Astrocyte of the cerebellum (primary cell): Measurements from ENCODE around the gene TRIM44.

Source experiments
- DNase-seq: peaks from one replicate; pipeline ENCODE4 v3.0.0-alpha.2; 2011; ENCODE audit warnings: low read depth
- H3K4me3 ChIP-seq: 2 replicates; pipeline ENCODE4 v1.5.1; 2011; ENCODE audit warnings: mild to moderate bottlenecking, low read depth, low read length, moderate library complexity
- in situ Hi-C: cut with HindIII; loops from 2 replicates; pipeline ENCODE4 v1.10.0; 2017; ENCODE audit warnings: low sequenced_read_pairs
- TF ChIP-seq, protein P1 (sequence below): IDR thresholded peaks from 2 replicates; pipeline ENCODE4 v1.5.1; 2012; ENCODE audit warnings: low read length, low read depth, moderate library complexity, mild to moderate bottlenecking; ENCODE audit errors: missing control alignments

TRIM44 gene

GRCh38 chr11:35662649-35663407 is at the start of gene TRIM44:
TSS of gene TRIM44 (plus strand) at chr11:35662775. CDS start at chr11:35663112, 337 bp downstream.
- TF ChIP-seq, protein P1, sequence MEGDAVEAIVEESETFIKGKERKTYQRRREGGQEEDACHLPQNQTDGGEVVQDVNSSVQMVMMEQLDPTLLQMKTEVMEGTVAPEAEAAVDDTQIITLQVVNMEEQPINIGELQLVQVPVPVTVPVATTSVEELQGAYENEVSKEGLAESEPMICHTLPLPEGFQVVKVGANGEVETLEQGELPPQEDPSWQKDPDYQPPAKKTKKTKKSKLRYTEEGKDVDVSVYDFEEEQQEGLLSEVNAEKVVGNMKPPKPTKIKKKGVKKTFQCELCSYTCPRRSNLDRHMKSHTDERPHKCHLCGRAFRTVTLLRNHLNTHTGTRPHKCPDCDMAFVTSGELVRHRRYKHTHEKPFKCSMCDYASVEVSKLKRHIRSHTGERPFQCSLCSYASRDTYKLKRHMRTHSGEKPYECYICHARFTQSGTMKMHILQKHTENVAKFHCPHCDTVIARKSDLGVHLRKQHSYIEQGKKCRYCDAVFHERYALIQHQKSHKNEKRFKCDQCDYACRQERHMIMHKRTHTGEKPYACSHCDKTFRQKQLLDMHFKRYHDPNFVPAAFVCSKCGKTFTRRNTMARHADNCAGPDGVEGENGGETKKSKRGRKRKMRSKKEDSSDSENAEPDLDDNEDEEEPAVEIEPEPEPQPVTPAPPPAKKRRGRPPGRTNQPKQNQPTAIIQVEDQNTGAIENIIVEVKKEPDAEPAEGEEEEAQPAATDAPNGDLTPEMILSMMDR: no peak

GRCh38 chr11:35614939-35615569 is 47.5 kb upstream of the TRIM44 start:
- TF ChIP-seq, protein P1: no peak
- in situ Hi-C loops: no loop called here
- H3K4me3 ChIP-seq: no peak overlapping the region
- DNase-seq: no peak

More at GRCh38 chr11:35662649-35663407, at the start of gene TRIM44:
- in situ Hi-C loops: no loop called here
- DNase-seq: peak; percentile 53
- H3K4me3 ChIP-seq: peak within 1 kb of the TSS; percentile 68

DNA sequence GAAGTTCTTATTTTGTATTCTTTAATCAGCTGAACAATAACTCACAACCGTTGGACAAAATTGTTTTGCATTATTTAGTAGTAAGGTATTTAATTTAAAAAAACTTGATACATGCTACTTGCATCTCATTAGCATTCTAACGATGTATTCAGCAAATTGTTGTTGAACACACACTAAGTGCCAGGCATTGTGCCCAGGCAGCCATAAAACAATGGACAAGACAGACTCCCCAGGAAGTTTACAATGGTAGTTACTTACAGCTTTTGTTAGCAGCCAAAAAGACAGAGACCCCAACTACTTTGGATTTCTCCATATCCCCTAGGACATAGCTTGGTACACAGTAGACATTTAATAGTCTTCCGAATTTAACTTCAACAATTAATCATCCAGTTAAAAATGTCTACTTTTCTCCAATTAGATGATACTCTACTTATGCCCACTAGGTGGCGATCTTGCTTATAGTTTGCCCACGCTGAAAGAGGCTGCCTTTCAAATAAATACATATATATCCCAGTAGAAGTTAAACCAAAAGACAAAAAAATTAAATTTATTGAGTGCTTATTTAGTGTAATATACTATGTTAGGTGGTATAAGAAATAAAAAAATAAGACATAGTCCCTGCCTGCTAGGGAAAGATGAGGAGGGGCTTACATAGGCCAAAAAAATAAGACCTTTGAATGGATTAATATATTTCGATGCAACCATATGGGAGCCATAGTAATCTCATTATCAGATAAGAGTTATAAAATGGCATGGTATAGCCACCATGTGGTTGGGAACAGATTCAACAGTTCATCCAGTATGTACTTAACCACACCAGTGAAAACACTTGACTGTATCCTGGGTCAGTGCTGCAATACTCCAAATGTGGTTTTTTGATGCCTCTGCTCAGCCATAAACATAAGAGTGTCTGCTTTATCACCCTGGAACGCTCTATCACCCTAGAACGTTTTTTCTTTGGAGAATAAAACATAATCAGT is 46.4 kb upstream of the TRIM44 start:
- in situ Hi-C loops: no loop called here
- TF ChIP-seq, protein P1: peak; percentile 61
- H3K4me3 ChIP-seq: no peak overlapping the region
- DNase-seq: no peak

DNA sequence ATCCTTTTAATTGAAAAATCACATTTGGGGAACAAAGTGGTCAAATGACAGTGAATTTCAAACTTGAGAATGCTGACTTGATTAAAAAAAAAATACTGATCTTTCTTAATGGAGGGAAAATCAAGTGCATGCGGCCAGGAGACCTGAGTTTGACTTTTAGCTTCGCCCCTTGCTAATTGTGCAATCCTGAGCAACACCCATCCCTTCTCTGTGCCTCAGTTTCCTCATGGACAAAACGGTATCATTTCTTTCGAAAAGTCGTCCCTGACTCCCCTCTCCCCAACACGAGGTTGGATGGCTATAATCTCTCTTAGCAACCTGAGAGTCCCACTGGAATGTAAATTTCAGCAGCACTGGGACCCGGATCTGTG is 45.3 kb upstream of the TRIM44 start:
- in situ Hi-C loops: no loop called here
- no peak for DNase-seq
- H3K4me3 ChIP-seq: peak overlapping the region; percentile 52
- TF ChIP-seq, protein P1: no peak

- TF ChIP-seq, protein P1: no peak
- in situ Hi-C loops: no loop called here
- peak within 1 kb of the TSS; percentile 52 for H3K4me3 ChIP-seq
- DNase-seq: peak; percentile 72
Measured at GRCh38 chr11:35617687-35618496, 44.7 kb upstream of the TRIM44 start, which contains the start of gene FJX1. TSS of gene FJX1 (plus strand) at chr11:35618460. CDS start at chr11:35618637, 177 bp downstream.
